ENCODE results near the gene PACRG. TPM values are rescaled to one million over a fixed set of nuclear protein-coding genes. Genes with fewer than 3 reads are reported as not detected.

The PACRG gene
- total RNA-seq, 2 experiments from 2014 or later = not detected

DNA sequence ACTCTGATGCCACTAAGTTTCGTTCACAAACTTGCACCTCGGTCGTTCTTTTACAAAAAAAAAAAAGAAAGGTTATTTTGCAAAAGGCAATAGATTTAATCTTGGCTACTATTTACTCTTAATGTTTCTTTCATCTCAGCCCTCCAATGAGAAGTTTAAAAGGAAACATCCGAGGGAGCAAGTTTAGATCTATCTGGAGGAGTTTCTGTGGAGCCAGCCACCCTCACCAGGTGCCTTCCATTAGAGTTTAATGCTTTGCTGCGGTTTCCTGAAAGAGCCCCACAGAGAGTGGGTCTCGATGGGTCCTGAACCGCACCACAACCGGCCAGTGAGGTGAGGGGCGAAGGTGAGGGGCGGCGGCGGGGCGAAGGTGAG, 840 bp upstream of the PACRG start:
- peak overlapping the region; percentile 77 for H3K4me2 ChIP-seq (ENCODE audit: low read length)
- H4K20me1 ChIP-seq (ENCODE audit: insufficient read depth, low read length) = no peaks in the 10 kb centered on the region
- no peaks in the 10 kb centered on the region for H3K79me2 ChIP-seq (ENCODE audit: insufficient read depth, low read depth, low read length)
- H3K4me3 ChIP-seq (ENCODE audit: low read depth, low read length, poor library complexity, severe bottlenecking) = peak overlapping the region; percentile 78
- no peak overlapping the region for H3K27ac ChIP-seq (ENCODE audit: low read depth, low read length, poor library complexity, severe bottlenecking)
- peaks cover 4% of the 10 kb centered on the region for H3K4me1 ChIP-seq (ENCODE audit: insufficient read depth, low read length, poor library complexity, severe bottlenecking)
- ChIA-PET CTCF (ENCODE audit: unreplicated experiment) (no interaction called here), POLR2A (interaction anchor here (1.6 kb wide), 1 partner anchor 14 kb away, joined by 3 read pairs; no protein-coding TSS in a partner anchor)
- intact Hi-C loops (cut with micrococcal nuclease; ENCODE audit: unreplicated experiment) = loop anchor here (5.0 kb wide), 1 partner anchor 685 kb away; the partner anchor contains the start of gene QKI
- H3K9me3 ChIP-seq (ENCODE audit: low read length) = no peaks in the 10 kb centered on the region
- no peaks in the 10 kb centered on the region for H3K36me3 ChIP-seq (ENCODE audit: insufficient read depth, low read length)
- H3K9me2 ChIP-seq (ENCODE audit: insufficient read depth, low read length) = no peaks in the 10 kb centered on the region
- BruUV-seq (replicated peaks) = TSS peak; percentile 61
- H2AFZ ChIP-seq (ENCODE audit: low read length) = peak overlapping the region; percentile 63
- peak; percentile 37 for DNase-seq (ENCODE audit: low spot score)
- no peak for TF ChIP-seq EZH2phosphoT487 (IDR thresholded peaks at IDR 0.05; ENCODE audit: borderline replicate concordance, low read depth, low read length)
- TF ChIP-seq, protein P1, sequence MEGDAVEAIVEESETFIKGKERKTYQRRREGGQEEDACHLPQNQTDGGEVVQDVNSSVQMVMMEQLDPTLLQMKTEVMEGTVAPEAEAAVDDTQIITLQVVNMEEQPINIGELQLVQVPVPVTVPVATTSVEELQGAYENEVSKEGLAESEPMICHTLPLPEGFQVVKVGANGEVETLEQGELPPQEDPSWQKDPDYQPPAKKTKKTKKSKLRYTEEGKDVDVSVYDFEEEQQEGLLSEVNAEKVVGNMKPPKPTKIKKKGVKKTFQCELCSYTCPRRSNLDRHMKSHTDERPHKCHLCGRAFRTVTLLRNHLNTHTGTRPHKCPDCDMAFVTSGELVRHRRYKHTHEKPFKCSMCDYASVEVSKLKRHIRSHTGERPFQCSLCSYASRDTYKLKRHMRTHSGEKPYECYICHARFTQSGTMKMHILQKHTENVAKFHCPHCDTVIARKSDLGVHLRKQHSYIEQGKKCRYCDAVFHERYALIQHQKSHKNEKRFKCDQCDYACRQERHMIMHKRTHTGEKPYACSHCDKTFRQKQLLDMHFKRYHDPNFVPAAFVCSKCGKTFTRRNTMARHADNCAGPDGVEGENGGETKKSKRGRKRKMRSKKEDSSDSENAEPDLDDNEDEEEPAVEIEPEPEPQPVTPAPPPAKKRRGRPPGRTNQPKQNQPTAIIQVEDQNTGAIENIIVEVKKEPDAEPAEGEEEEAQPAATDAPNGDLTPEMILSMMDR (conservative IDR thresholded peaks at IDR 0.05; ENCODE audit: low read length) = no peak

GRCh38 chr6:162728197-162728596, 423 bp downstream of the PACRG start:
- Histone ChIP-seq H4K20me1 (ENCODE audit: insufficient read depth, low read length) (no peaks in the 10 kb centered on the region), H3K79me2 (ENCODE audit: insufficient read depth, low read depth, low read length) (no peaks in the 10 kb centered on the region), H2AFZ (ENCODE audit: low read length) (peak overlapping the region; percentile 50; the same call in 1 of the 2 replicates), H3K36me3 (ENCODE audit: insufficient read depth, low read length) (no peaks in the 10 kb centered on the region), H3K27ac (ENCODE audit: low read depth, low read length, poor library complexity, severe bottlenecking) (no peak overlapping the region), H3K4me3 (ENCODE audit: low read depth, low read length, poor library complexity, severe bottlenecking) (peak overlapping the region; percentile 78), H3K4me1 (ENCODE audit: insufficient read depth, low read length, poor library complexity, severe bottlenecking) (peaks cover 4% of the 10 kb centered on the region), H3K9me3 (ENCODE audit: low read length) (no peaks in the 10 kb centered on the region), H3K9me2 (ENCODE audit: insufficient read depth, low read length) (no peaks in the 10 kb centered on the region), H3K4me2 (ENCODE audit: low read length) (peak overlapping the region; percentile 53)
- intact Hi-C loops (cut with micrococcal nuclease; ENCODE audit: unreplicated experiment) = loop anchor here (5.0 kb wide), 1 partner anchor 684 kb away; the partner anchor contains the start of gene QKI
- CTCF ChIA-PET (ENCODE audit: unreplicated experiment) = no interaction called here
- TF ChIP-seq EZH2phosphoT487 (IDR thresholded peaks at IDR 0.05; ENCODE audit: borderline replicate concordance, low read depth, low read length) = no peak
- TF ChIP-seq, protein P1 (conservative IDR thresholded peaks at IDR 0.05; ENCODE audit: low read length) = no peak
- POLR2A ChIA-PET = interaction anchor here (0.6 to 1.6 kb wide), 4 partner anchors 10 to 1800 kb away, joined by 3 to 4 read pairs (median 4); no protein-coding TSS in a partner anchor
- BruUV-seq (replicated peaks) = no TSS peak
- DNase-seq (ENCODE audit: low spot score) = no peak

GRCh38 chr6:162728706-162729105, 932 bp downstream of the PACRG start:
- intact Hi-C loops (cut with micrococcal nuclease; ENCODE audit: unreplicated experiment) = loop anchor here (5.0 kb wide), 1 partner anchor 684 kb away; the partner anchor contains the start of gene QKI
- no TSS peak for BruUV-seq (replicated peaks)

More at GRCh38 chr6:162728706-162729105, 932 bp downstream of the PACRG start:
- Histone ChIP-seq H3K79me2 (ENCODE audit: insufficient read depth, low read depth, low read length) (no peaks in the 10 kb centered on the region), H4K20me1 (ENCODE audit: insufficient read depth, low read length) (no peaks in the 10 kb centered on the region), H3K4me2 (ENCODE audit: low read length) (no peak overlapping the region), H2AFZ (ENCODE audit: low read length) (no peak overlapping the region), H3K4me3 (ENCODE audit: low read depth, low read length, poor library complexity, severe bottlenecking) (no peak overlapping the region), H3K36me3 (ENCODE audit: insufficient read depth, low read length) (no peaks in the 10 kb centered on the region), H3K9me3 (ENCODE audit: low read length) (no peaks in the 10 kb centered on the region), H3K9me2 (ENCODE audit: insufficient read depth, low read length) (no peaks in the 10 kb centered on the region), H3K4me1 (ENCODE audit: insufficient read depth, low read length, poor library complexity, severe bottlenecking) (peaks cover 4% of the 10 kb centered on the region), H3K27ac (ENCODE audit: low read depth, low read length, poor library complexity, severe bottlenecking) (no peak overlapping the region)
- CTCF ChIA-PET (ENCODE audit: unreplicated experiment) = no interaction called here
- TF ChIP-seq, protein P1 (conservative IDR thresholded peaks at IDR 0.05; ENCODE audit: low read length) = no peak
- TF ChIP-seq EZH2phosphoT487 (IDR thresholded peaks at IDR 0.05; ENCODE audit: borderline replicate concordance, low read depth, low read length) = no peak
- POLR2A ChIA-PET = interaction anchor here (1.0 to 1.6 kb wide), 2 partner anchors 10 to 17 kb away, joined by 4 read pairs; no protein-coding TSS in a partner anchor
- no peak for DNase-seq (ENCODE audit: low spot score)

Measured in OCI-LY7 (cell line).